Common myeloid progenitor, CD34-positive (primary cell): Measurements from ENCODE around the gene METRN.

Experiments used
- CTCF ChIA-PET: fragments of 350-600 bp; sonication (Branson Sonifier 250); formaldehyde crosslinking; loops from one replicate; lab custom pipeline; 2021; ENCODE audit warnings: antibody characterized with exemption; lab: Charles Lee
- POLR2A ChIA-PET: fragments of 350-600 bp; sonication (Branson Sonifier 250); formaldehyde crosslinking; loops from one replicate; lab custom pipeline; 2021; ENCODE audit warnings: antibody characterized with exemption; lab: Charles Lee
- DNase-seq, 3 donors: peaks; one replicate each; pipeline versions ENCODE4 v3.0.0 to v3.0.0-alpha.2; 2013
- H3K27ac ChIP-seq, 2 experiments: 1 replicate in 1 of 2; 2 replicates in 1 of 2; pipeline ENCODE4 v1.7.0; 2013; ENCODE audit warnings: inconsistent platforms in 2 of 2, low read length in 2 of 2, mild to moderate bottlenecking in 2 of 2, low read depth in 1 of 2, moderate library complexity in 1 of 2; ENCODE audit not compliant: severe bottlenecking in 2 of 2, insufficient read depth in 1 of 2, poor library complexity in 1 of 2
- H3K27me3 ChIP-seq, 5 experiments: replicated peaks in 2 of 5; 1 replicate in 3 of 5; 2 replicates in 2 of 5; pipeline versions ENCODE4 v1.6.1 to v1.7.0; 2013; ENCODE audit warnings: low read length in 4 of 5, mild to moderate bottlenecking in 2 of 5, moderate library complexity in 2 of 5, inconsistent platforms in 1 of 5; ENCODE audit not compliant: insufficient read depth in 5 of 5, control insufficient read depth in 4 of 5
- H3K36me3 ChIP-seq, 4 experiments: 1 replicate in 2 of 4; 2 replicates in 2 of 4; pipeline versions ENCODE4 v1.6.1 to v1.7.0; 2013; ENCODE audit warnings: low read length in 3 of 4, control low read depth in 1 of 4, mild to moderate bottlenecking in 1 of 4; ENCODE audit not compliant: control insufficient read depth in 4 of 4, insufficient read depth in 4 of 4
- H3K4me1 ChIP-seq, 4 experiments: 1 replicate in 3 of 4; 2 replicates in 1 of 4; pipeline versions ENCODE4 v1.6.1 to v1.7.1; 2013; ENCODE audit warnings: low read length in 3 of 4, mild to moderate bottlenecking in 3 of 4, control low read depth in 1 of 4, inconsistent platforms in 1 of 4, moderate library complexity in 1 of 4; ENCODE audit not compliant: control insufficient read depth in 4 of 4, insufficient read depth in 4 of 4; ENCODE audit errors: control extremely low read depth in 1 of 4
- H3K4me3 ChIP-seq, 7 experiments: 1 replicate in 4 of 7; 2 replicates in 3 of 7; pipeline versions ENCODE4 v1.5.1 to v1.7.0; 2013; ENCODE audit warnings: mild to moderate bottlenecking in 7 of 7, low read length in 6 of 7, moderate library complexity in 6 of 7, inconsistent platforms in 2 of 7, low read depth in 2 of 7, control low read depth in 1 of 7; ENCODE audit not compliant: insufficient read depth in 4 of 7, control insufficient read depth in 1 of 7; ENCODE audit errors: extremely low read depth in 1 of 7
- H3K9me3 ChIP-seq, 5 experiments: 1 replicate in 4 of 5; 2 replicates in 1 of 5; pipeline versions ENCODE4 v1.6.1 to v1.7.1; 2013; ENCODE audit warnings: low read length in 4 of 5, mild to moderate bottlenecking in 2 of 5, inconsistent platforms in 1 of 5, low read depth in 1 of 5, moderate library complexity in 1 of 5; ENCODE audit not compliant: control insufficient read depth in 4 of 5, insufficient read depth in 2 of 5; ENCODE audit errors: control extremely low read depth in 1 of 5
- WGBS: methylation state at CpG from one replicate; pipeline ENCODE4 v1.1.5; 2013; ENCODE audit not compliant: insufficient coverage; 5-methylcytosine and 5-hydroxymethylcytosine counted together

Gene METRN

GRCh38 chr16:760065-760464 lies 45.1 kb downstream of the METRN start:
- no peak for DNase-seq
- Histone ChIP-seq H3K9me3 (peaks cover 0 to 3% (median 0%) of the 10 kb centered on the region in 5 experiments), H3K27ac (no peak overlapping the region), H3K27me3 (no peaks in the 10 kb centered on the region), H3K4me1 (peaks cover 0 to 22% (median 17%) of the 10 kb centered on the region in 4 experiments), H3K4me3 (no peak overlapping the region), H3K36me3 (no peaks in the 10 kb centered on the region)
- ChIA-PET CTCF (interaction anchor here (0.9 to 1.5 kb wide), 5 partner anchors 9 to 50 kb away, joined by 3 to 7 read pairs (median 3); no protein-coding TSS in a partner anchor), POLR2A (no interaction called here)
- WGBS = 98% methylated on average over 11 of the region's 15 CpGs

GRCh38 chr16:760545-761343 lies 45.8 kb downstream of the METRN start, which contains the start of gene MSLN:
TSS of gene MSLN (plus strand) at chr16:760734. CDS start at chr16:762681, 1,947 bp downstream.
- no peak for DNase-seq
- Histone ChIP-seq H3K4me1 (peaks cover 0 to 15% (median 11%) of the 10 kb centered on the region in 4 experiments), H3K9me3 (peaks cover 0 to 3% (median 0%) of the 10 kb centered on the region in 5 experiments), H3K4me3 (no peak within 1 kb of the TSS), H3K27ac (no peak within 1 kb of the TSS), H3K27me3 (no peaks in the 10 kb centered on the region), H3K36me3 (no peaks in the 10 kb centered on the region)
- CTCF ChIA-PET = interaction anchor here (1.0 to 1.6 kb wide), 3 partner anchors 10 to 24 kb away, joined by 3 to 7 read pairs (median 3); no protein-coding TSS in a partner anchor
- POLR2A ChIA-PET = no interaction called here
- 94% methylated on average over 33 of the region's 37 CpGs for WGBS

- CTCF ChIA-PET = interaction anchor here (0.7 to 1.6 kb wide), 3 partner anchors 11 to 24 kb away, joined by 3 to 7 read pairs (median 3); no protein-coding TSS in a partner anchor
- H3K27ac ChIP-seq = no peak overlapping the region
Observed at GRCh38 chr16:761625-762513, 47.0 kb downstream of the METRN start.

GRCh38 chr16:762595-763268 lies 47.8 kb downstream of the METRN start:
- Histone ChIP-seq H3K27ac (no peak overlapping the region), H3K9me3 (no peaks in the 10 kb centered on the region), H3K36me3 (no peaks in the 10 kb centered on the region), H3K4me3 (no peak overlapping the region), H3K27me3 (no peaks in the 10 kb centered on the region), H3K4me1 (peaks cover 0 to 10% (median 5%) of the 10 kb centered on the region in 4 experiments)
- 96% methylated on average over 11 of the region's 17 CpGs for WGBS
- ChIA-PET POLR2A (no interaction called here), CTCF (interaction anchor here (0.7 kb wide), 1 partner anchor 25 kb away, joined by 3 read pairs; no protein-coding TSS in a partner anchor)
- DNase-seq = no peak

More at GRCh38 chr16:761625-762513, 47.0 kb downstream of the METRN start:
- Histone ChIP-seq H3K27me3 (no peaks in the 10 kb centered on the region), H3K4me1 (peaks cover 0 to 14% (median 9%) of the 10 kb centered on the region in 4 experiments), H3K9me3 (no peaks in the 10 kb centered on the region), H3K4me3 (no peak overlapping the region), H3K36me3 (no peaks in the 10 kb centered on the region)
- POLR2A ChIA-PET = no interaction called here
- WGBS = 94% methylated on average over 18 of the region's 22 CpGs
- DNase-seq = no peak

GRCh38 chr16:763369-764183 lies 48.7 kb downstream of the METRN start:
- Histone ChIP-seq H3K4me3 (no peak overlapping the region), H3K4me1 (peaks cover 0 to 7% (median 2%) of the 10 kb centered on the region in 4 experiments), H3K27ac (no peak overlapping the region), H3K9me3 (no peaks in the 10 kb centered on the region), H3K36me3 (no peaks in the 10 kb centered on the region), H3K27me3 (no peaks in the 10 kb centered on the region)
- WGBS = 95% methylated on average over 14 of the region's 21 CpGs
- POLR2A ChIA-PET = no interaction called here
- DNase-seq = no peak
- CTCF ChIA-PET = interaction anchor here (1.0 kb wide), 1 partner anchor 22 kb away, joined by 4 read pairs; no protein-coding TSS in a partner anchor

GRCh38 chr16:764184-764750 lies 49.3 kb downstream of the METRN start:
- WGBS = 90% methylated on average over 13 of the region's 20 CpGs
- no peak for DNase-seq
- no peak overlapping the region for H3K4me3 ChIP-seq
- H3K27ac ChIP-seq = no peak overlapping the region
- no peaks in the 10 kb centered on the region for H3K36me3 ChIP-seq
- CTCF ChIA-PET = interaction anchor here (1.0 kb wide), 1 partner anchor 21 kb away, joined by 4 read pairs; no protein-coding TSS in a partner anchor
- no peaks in the 10 kb centered on the region for H3K27me3 ChIP-seq
- H3K4me1 ChIP-seq = peaks cover 0 to 7% (median 3%) of the 10 kb centered on the region in 4 experiments
- POLR2A ChIA-PET = no interaction called here
- no peaks in the 10 kb centered on the region for H3K9me3 ChIP-seq
